HepG2 (cell line): ENCODE data around the gene GNAT2. TPM values are rescaled to one million over a fixed set of nuclear protein-coding genes. Genes with fewer than 3 reads are reported as not detected.

ENCODE experiments used
- JUNB ChIP-seq: sonication (generic); formaldehyde crosslinking; IDR thresholded peaks from 2 replicates; pipeline ENCODE4 v1.8.0; 2022; ENCODE audit warnings: missing genetic modification reagents, mild to moderate bottlenecking, borderline replicate concordance
- KDM6A ChIP-seq: IDR thresholded peaks from 2 replicates; pipeline ENCODE4 v1.6.1; 2016; ENCODE audit warnings: low read depth
- ZNF275 ChIP-seq: sonication (generic); formaldehyde crosslinking; IDR thresholded peaks from 2 replicates; pipeline ENCODE4 v1.8.0; 2022; ENCODE audit warnings: missing genetic modification reagents, mild to moderate bottlenecking, inconsistent platforms, borderline replicate concordance
- ZNF331 ChIP-seq: sonication (generic); formaldehyde crosslinking; IDR thresholded peaks from 2 replicates; pipeline ENCODE4 v1.4.0; 2020; ENCODE audit warnings: missing genetic modification reagents
- ZNF407 ChIP-seq: sonication (generic); formaldehyde crosslinking; IDR thresholded peaks from one replicate; pipeline ENCODE4 v1.5.1; 2020; ENCODE audit warnings: mild to moderate bottlenecking, missing genetic modification reagents; ENCODE audit errors: not compliant biosample characterization
- polyA plus RNA-seq, 8 experiments: library from polyadenylated mRNA; depleted of rRNA in 3 of 8; stranded (reverse) in 7 of 8; unstranded in 1 of 8; fragments of >200 nt; fragmentation: Illumina TruSeq in 4 of 8; extraction: Trizol in 4 of 8; gene quantifications; 2 replicates each; pipeline versions ENCODE4 v1.2.1 to v1.2.3, GENCODE V29; 2011 to 2016; ENCODE audit warnings: low read depth in 4 of 8, missing spikeins in 1 of 8, mixed read lengths in 1 of 8; ENCODE audit not compliant: insufficient read depth in 1 of 8
- total RNA-seq, 5 experiments: library from RNA; depleted of rRNA; stranded (reverse); fragments of >200 nt; fragmentation: Illumina TruSeq; extraction: Trizol; gene quantifications; 2 replicates each; pipeline ENCODE4 v1.2.3, GENCODE V29; 2016; ENCODE audit warnings: low read depth in 1 of 5

The GNAT2 gene
- total and polyA plus RNA-seq, 2 of the 13 experiments (the other 11 are each of a cell fraction or from before 2014, with no cell fraction given): 0.08 to 0.20 TPM

- peak; percentile 77 for TF ChIP-seq ZNF407 (CRISPR knock-in tag)
- 0 out of 2 replicates have a peak, but pooled peaks have one; percentile 24 for TF ChIP-seq ZNF331
- peak; percentile 89; the same call in 1 of the 2 replicates for TF ChIP-seq ZNF275
- 0 out of 2 replicates have a peak, but pooled peaks have one; percentile 10 for TF ChIP-seq KDM6A (CRISPR knock-in tag)
- no peak for TF ChIP-seq JUNB (CRISPR knock-in tag)
Measured at GRCh38 chr1:109655615-109656519, 36.5 kb upstream of the GNAT2 start, which contains the start of gene GSTM4 (continued).
